ENCODE measurements around the gene KCNIP2.
"Not testable (repeated sequence)": the region's sequence is repeated elsewhere in the genome, so short reads cannot be mapped to it uniquely, and the experiment has no call there.

Gene KCNIP2

GRCh38 chr10:101828766-101829551 lies 14.6 kb downstream of the KCNIP2 start:
- DNase-seq (ENCODE audit: low read depth), result no peak

GRCh38 chr10:101827919-101828600 lies 15.5 kb downstream of the KCNIP2 start:
- DNase-seq (ENCODE audit: low read depth), result no peak

- DNase-seq (ENCODE audit: low read depth), result no peak
These were observed 16.7 kb downstream of the KCNIP2 start for GRCh38 chr10:101826852-101827434.

GRCh38 chr10:101824736-101825135 lies 18.9 kb downstream of the KCNIP2 start:
- DNase-seq (ENCODE audit: low read depth), result no peak

GRCh38 chr10:101818872-101819633 lies 24.5 kb downstream of the KCNIP2 start:
- DNase-seq (ENCODE audit: low read depth), result no peak

- peak; percentile 96 for DNase-seq (ENCODE audit: low read depth)
These were observed 25.3 kb downstream of the KCNIP2 start, which contains the start of gene OGA for GRCh38 chr10:101818119-101818871. Gene OGA (minus strand): TSS chr10:101818444. CDS start chr10:101818022, 422 bp downstream.

GRCh38 chr10:101817337-101818118 lies 26.1 kb downstream of the KCNIP2 start:
- peak; percentile 32 for DNase-seq (ENCODE audit: low read depth)

GRCh38 chr10:101816913-101817336 lies 26.7 kb downstream of the KCNIP2 start:
- no peak for DNase-seq (ENCODE audit: low read depth)

- no peak for DNase-seq (ENCODE audit: low read depth)
These were observed 27.2 kb downstream of the KCNIP2 start for GRCh38 chr10:101816376-101816775.

- DNase-seq (ENCODE audit: low read depth), result no peak
These were observed 29.0 kb downstream of the KCNIP2 start for GRCh38 chr10:101814466-101815071.

- DNase-seq (ENCODE audit: low read depth), result no peak
These were observed 31.0 kb downstream of the KCNIP2 start for GRCh38 chr10:101812606-101813005.

- DNase-seq (ENCODE audit: low read depth), result no peak
These were observed 36.4 kb downstream of the KCNIP2 start for GRCh38 chr10:101807158-101807557.

- DNase-seq (ENCODE audit: low read depth), result no peak
These were observed 40.1 kb downstream of the KCNIP2 start for GRCh38 chr10:101803511-101803910.

GRCh38 chr10:101797403-101798059 lies 46.1 kb downstream of the KCNIP2 start:
- DNase-seq (ENCODE audit: low read depth), result no peak

- no peak for DNase-seq (ENCODE audit: low read depth)
These were observed 50.1 kb downstream of the KCNIP2 start for GRCh38 chr10:101793526-101793925.

GRCh38 chr10:101789686-101790085 lies 53.9 kb downstream of the KCNIP2 start:
- DNase-seq (ENCODE audit: low read depth), result no peak

- not testable (repeated sequence) for DNase-seq (ENCODE audit: low read depth)
These were observed 54.4 kb downstream of the KCNIP2 start for GRCh38 chr10:101789231-101789630.

- no peak for DNase-seq (ENCODE audit: low read depth)
These were observed 57.8 kb downstream of the KCNIP2 start for GRCh38 chr10:101785801-101786200.

- no peak for DNase-seq (ENCODE audit: low read depth)
These were observed 59.0 kb downstream of the KCNIP2 start for GRCh38 chr10:101784558-101784957.

GRCh38 chr10:101783736-101784118 lies 59.9 kb downstream of the KCNIP2 start:
- DNase-seq (ENCODE audit: low read depth), result no peak

All from activated T-cell treated with anti-CD3 and anti-CD28 coated beads for 24 hours (primary cell).